Aorta (tissue), 5 donors: Measurements from ENCODE around the gene ARID1B. TPM values are rescaled to one million over a fixed set of nuclear protein-coding genes. Genes with fewer than 3 reads are reported as not detected.

Experiments used
- ATAC-seq: fragments of 200-7000 bp; cut with Tn5 transposase; one replicate; pipeline ENCODE4 v1.9.1; 2022; ENCODE audit warnings: moderate library complexity; ENCODE audit not compliant: low FRiP score
- DNase-seq, 2 donors: peaks; one replicate each; pipeline ENCODE4 v3.0.0-alpha.2; 2020
- H3K27ac ChIP-seq, 2 donors: one replicate each; pipeline ENCODE4 v1.5.1; 2013; ENCODE audit warnings: low read length in 2 of 2, mild to moderate bottlenecking in 2 of 2, moderate library complexity in 2 of 2, control low read depth in 1 of 2, inconsistent platforms in 1 of 2, low read depth in 1 of 2
- H3K27me3 ChIP-seq, 2 donors: one replicate each; pipeline ENCODE4 v1.6.1; 2013; ENCODE audit warnings: control low read depth in 1 of 2, low read length in 1 of 2, mild to moderate bottlenecking in 1 of 2, moderate library complexity in 1 of 2; ENCODE audit not compliant: insufficient read depth in 2 of 2, control insufficient read depth in 1 of 2
- H3K36me3 ChIP-seq, 2 donors: one replicate each; pipeline ENCODE4 v1.6.1; 2013; ENCODE audit warnings: control low read depth in 1 of 2, low read length in 1 of 2, mild to moderate bottlenecking in 1 of 2; ENCODE audit not compliant: insufficient read depth in 2 of 2, control insufficient read depth in 1 of 2
- H3K4me1 ChIP-seq, 2 donors: one replicate each; pipeline ENCODE4 v1.6.1; 2013; ENCODE audit warnings: low read length in 2 of 2, control low read depth in 1 of 2, mild to moderate bottlenecking in 1 of 2, moderate library complexity in 1 of 2; ENCODE audit not compliant: insufficient read depth in 2 of 2, control insufficient read depth in 1 of 2
- H3K4me3 ChIP-seq, 2 donors: one replicate each; pipeline ENCODE4 v1.5.1; 2013; ENCODE audit warnings: low read length in 2 of 2, control low read depth in 1 of 2, mild to moderate bottlenecking in 1 of 2
- H3K9me3 ChIP-seq: one replicate; pipeline ENCODE4 v1.6.1; 2013; ENCODE audit warnings: mild to moderate bottlenecking, low read length; ENCODE audit not compliant: control insufficient read depth
- WGBS, 2 donors: extraction: QIAGEN DNeasy Blood & Tissue Kit; methylation state at CpG; one replicate each; pipeline ENCODE4 v1.1.7; 2013; 5-methylcytosine and 5-hydroxymethylcytosine counted together
- intact Hi-C, 2 donors: fragments of 100-400 bp; cut with DNase I; formaldehyde crosslinking; loops; one replicate each; pipeline versions ENCODE4 v1.14.2 to v1.15.0; 2022
- polyA plus RNA-seq, 2 donors: library from polyadenylated mRNA; stranded (reverse); fragments of 200-250 nt; gene quantifications; one replicate each; pipeline ENCODE4 v1.2.3, GENCODE V29; 2013
- total RNA-seq, 2 donors: library from RNA; stranded (reverse); fragmentation: NEBNext Ultra II Directional; extraction: Animal tissue kit (Norgen Biotek cat#: 25700); gene quantifications; one replicate each; pipeline ENCODE4 v1.2.1, GENCODE V29; 2021
- donor health status: healthy with polysubstance abuse.
- donor health status: Bipolar disorder and iron deficiency.
- donor health status: DM: no; HTN: no; CAD: no.
- donor health status: DM: no; HTN: no; CAD: no.
- donor health status: DM: yes; HTN: yes; CAD: no.

The ARID1B gene
- total and polyA plus RNA-seq, 4 donors, result 6.5 to 143 (median 54.5) TPM

- H3K4me1 ChIP-seq, result no peaks in the 10 kb centered on the region
- H3K27ac ChIP-seq, result no peak overlapping the region
- intact Hi-C loops, result no loop called here
- ATAC-seq (no peak), DNase-seq (no peak)
- H3K27me3 ChIP-seq, result no peaks in the 10 kb centered on the region
- H3K4me3 ChIP-seq, result no peak overlapping the region
- no peaks in the 10 kb centered on the region for H3K9me3 ChIP-seq
- H3K36me3 ChIP-seq, result no peaks in the 10 kb centered on the region
- 94% methylated on average over 9 of the region's 9 CpGs for WGBS, 2 donors
Measured at GRCh38 chr6:157061770-157062594, 284.8 kb downstream of the ARID1B start.

DNA sequence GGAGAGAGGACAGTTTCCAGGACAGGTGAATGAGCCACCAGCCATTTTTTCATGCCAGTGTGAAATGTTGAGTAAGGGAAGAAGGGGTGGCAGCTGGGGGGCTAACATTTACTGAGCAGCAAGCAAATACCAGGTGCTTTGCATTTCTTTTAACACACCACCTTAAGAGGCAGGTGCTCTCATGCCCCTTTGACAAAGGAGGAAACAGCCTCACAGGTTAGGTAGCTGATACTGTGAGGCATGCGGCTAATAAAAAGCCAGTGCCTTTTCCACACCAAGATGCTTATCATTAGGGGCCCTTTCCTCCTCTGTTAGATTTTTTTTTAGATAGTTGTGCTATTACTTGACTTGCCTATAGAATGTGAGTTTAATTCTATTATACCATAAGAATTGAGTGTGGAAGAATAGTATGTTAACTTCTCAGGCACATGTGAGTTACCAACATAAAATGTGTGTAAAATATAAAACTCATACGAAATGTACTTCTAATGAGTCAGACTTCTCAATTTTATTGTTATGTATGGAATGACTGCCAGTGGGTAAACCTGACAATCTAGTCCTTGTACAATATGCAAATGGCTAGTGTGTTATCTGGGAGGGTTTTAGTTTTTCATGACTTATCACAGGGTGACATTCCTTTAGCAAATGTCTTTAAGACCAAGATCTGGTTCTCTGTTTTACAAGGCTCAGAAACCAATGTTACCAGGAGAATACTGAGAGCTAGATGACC lies 286.2 kb downstream of the ARID1B start:
- Histone ChIP-seq H3K27me3 (no peaks in the 10 kb centered on the region), H3K36me3 (no peaks in the 10 kb centered on the region), H3K4me1 (no peaks in the 10 kb centered on the region), H3K4me3 (no peak overlapping the region), H3K27ac (no peak overlapping the region), H3K9me3 (no peaks in the 10 kb centered on the region)
- DNase-seq (no peak), ATAC-seq (no peak)
- intact Hi-C loops, result no loop called here
- 90 to 96% methylated on average over 2 of the region's 2 CpGs for WGBS, 2 donors

DNA sequence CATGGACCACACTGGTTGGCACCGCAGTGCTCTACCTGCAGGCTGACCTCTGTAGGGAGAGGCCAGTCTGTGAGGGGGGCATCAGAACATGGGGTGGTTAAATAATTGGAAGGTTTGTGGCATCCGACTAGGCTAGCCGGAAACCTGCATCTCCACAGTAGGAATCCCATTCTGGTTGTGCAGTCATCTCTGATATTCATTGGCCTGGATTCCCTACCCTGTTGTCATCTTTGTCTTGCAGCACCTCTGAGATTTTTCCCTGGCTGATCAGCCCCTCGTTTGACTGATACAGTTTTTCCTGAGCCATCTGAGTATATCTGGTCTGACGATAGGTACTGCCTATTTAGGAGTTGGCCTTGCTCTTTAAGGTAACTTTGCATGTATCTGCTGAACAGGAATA lies 286.7 kb downstream of the ARID1B start:
- ATAC-seq (no peak), DNase-seq (no peak)
- intact Hi-C loops, result no loop called here
- 93 to 94% methylated on average over 5 of the region's 5 CpGs for WGBS, 2 donors
- H3K36me3 ChIP-seq, result no peaks in the 10 kb centered on the region
- no peaks in the 10 kb centered on the region for H3K27me3 ChIP-seq
- H3K27ac ChIP-seq, result no peak overlapping the region
- no peaks in the 10 kb centered on the region for H3K4me1 ChIP-seq
- H3K4me3 ChIP-seq, result no peak overlapping the region
- H3K9me3 ChIP-seq, result no peaks in the 10 kb centered on the region

GRCh38 chr6:157064502-157064901 lies 287.3 kb downstream of the ARID1B start:
- Histone ChIP-seq H3K27me3 (no peaks in the 10 kb centered on the region), H3K36me3 (no peaks in the 10 kb centered on the region), H3K9me3 (no peaks in the 10 kb centered on the region), H3K4me1 (no peaks in the 10 kb centered on the region), H3K27ac (no peak overlapping the region), H3K4me3 (no peak overlapping the region)
- 92 to 94% methylated on average over 8 of the region's 8 CpGs for WGBS, 2 donors
- DNase-seq (no peak), ATAC-seq (no peak)
- intact Hi-C loops, result no loop called here

GRCh38 chr6:157065366-157065765 lies 288.2 kb downstream of the ARID1B start:
- intact Hi-C loops, result no loop called here
- no peaks in the 10 kb centered on the region for H3K4me1 ChIP-seq
- ATAC-seq (no peak), DNase-seq (no peak)
- 95 to 96% methylated on average over 5 of the region's 5 CpGs for WGBS, 2 donors
- no peak overlapping the region for H3K27ac ChIP-seq
- H3K9me3 ChIP-seq, result no peaks in the 10 kb centered on the region
- no peak overlapping the region for H3K4me3 ChIP-seq
- H3K36me3 ChIP-seq, result no peaks in the 10 kb centered on the region
- no peaks in the 10 kb centered on the region for H3K27me3 ChIP-seq

GRCh38 chr6:157066781-157067491 lies 289.8 kb downstream of the ARID1B start:
- WGBS, 2 donors, result 79 to 85% methylated on average over 6 of the region's 6 CpGs
- Histone ChIP-seq H3K4me3 (no peak overlapping the region), H3K27ac (no peak overlapping the region), H3K9me3 (no peaks in the 10 kb centered on the region), H3K4me1 (no peaks in the 10 kb centered on the region), H3K27me3 (no peaks in the 10 kb centered on the region), H3K36me3 (no peaks in the 10 kb centered on the region)
- DNase-seq (no peak), ATAC-seq (no peak)
- intact Hi-C loops, result no loop called here

DNA sequence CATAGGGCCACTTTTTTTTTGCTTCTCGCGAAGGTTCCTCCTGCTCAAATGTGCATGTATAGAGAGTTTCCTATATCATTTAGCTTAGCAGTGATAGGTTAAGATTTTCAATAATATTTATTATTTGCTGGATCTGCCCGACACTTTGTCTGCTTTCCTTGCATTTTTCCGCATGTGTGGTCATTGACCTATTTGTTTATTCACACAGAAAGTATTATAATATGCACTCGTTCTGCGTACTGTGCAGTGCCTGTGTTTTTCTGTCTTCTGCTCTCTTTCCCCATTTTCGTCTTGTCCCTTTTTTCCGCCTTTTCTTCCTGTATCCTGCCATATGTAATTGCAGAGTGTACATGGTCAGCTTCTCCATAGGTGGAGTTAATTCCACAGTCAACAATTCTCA lies 290.3 kb downstream of the ARID1B start:
- H3K27me3 ChIP-seq, result no peaks in the 10 kb centered on the region
- DNase-seq (no peak), ATAC-seq (no peak)
- WGBS, 2 donors, result 96 to 97% methylated on average over 8 of the region's 8 CpGs
- H3K4me1 ChIP-seq, result no peaks in the 10 kb centered on the region
- no peaks in the 10 kb centered on the region for H3K9me3 ChIP-seq
- H3K4me3 ChIP-seq, result no peak overlapping the region
- H3K27ac ChIP-seq, result no peak overlapping the region
- H3K36me3 ChIP-seq, result no peaks in the 10 kb centered on the region
- intact Hi-C loops, result no loop called here

DNA sequence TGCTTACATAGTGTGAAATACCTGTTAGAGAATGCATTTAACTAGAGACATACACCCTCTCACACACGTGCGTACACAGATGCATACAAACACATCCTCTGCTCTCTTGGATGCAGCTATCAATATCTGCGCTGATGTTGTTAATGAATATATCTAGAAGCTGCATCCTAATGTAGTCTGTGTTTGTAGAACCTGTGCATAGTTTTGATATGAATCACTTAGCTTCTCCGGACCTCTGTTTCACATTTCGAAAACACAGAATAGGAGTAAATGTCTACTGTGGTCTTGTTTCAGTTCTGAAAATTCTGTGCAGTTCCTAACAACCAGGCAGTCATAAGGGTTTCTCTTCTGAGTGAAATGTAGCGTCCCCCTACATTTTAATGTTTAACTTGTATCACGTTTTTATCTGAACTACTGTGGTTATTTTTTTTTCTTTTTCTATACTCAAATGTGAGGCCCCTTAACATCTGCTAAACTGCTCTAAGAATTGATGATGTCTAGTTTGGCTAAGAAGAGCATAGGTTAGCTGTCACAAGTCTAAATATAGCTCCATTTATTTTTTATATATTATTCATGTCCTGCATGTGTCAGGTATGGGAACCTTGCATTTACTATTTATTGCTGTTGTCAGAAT lies 291.6 kb downstream of the ARID1B start:
- intact Hi-C loops, result no loop called here
- DNase-seq, result no peak
- no peak for ATAC-seq
- Histone ChIP-seq H3K27me3 (no peaks in the 10 kb centered on the region), H3K9me3 (no peaks in the 10 kb centered on the region), H3K4me1 (peaks cover 0 to 1% of the 10 kb centered on the region in 2 donors), H3K4me3 (no peak overlapping the region), H3K36me3 (no peaks in the 10 kb centered on the region), H3K27ac (no peak overlapping the region)
- WGBS, 2 donors, result 67 to 71% methylated on average over 7 of the region's 7 CpGs
